GM18505 (cell line): ENCODE measurements around the gene MYL6B.

Experiments
- ATAC-seq: cut with Tn5 transposase; IDR thresholded peaks from one replicate; pipeline ENCODE4 v1.9.1; 2021; ENCODE audit not compliant: unreplicated experiment
- POLR2A ChIP-seq: IDR thresholded peaks from 4 replicates; pipeline ENCODE4 v1.6.1; 2011; ENCODE audit warnings: borderline replicate concordance; ENCODE audit not compliant: insufficient read depth, insufficient read length; ENCODE audit errors: extremely low read depth

Gene MYL6B

DNA sequence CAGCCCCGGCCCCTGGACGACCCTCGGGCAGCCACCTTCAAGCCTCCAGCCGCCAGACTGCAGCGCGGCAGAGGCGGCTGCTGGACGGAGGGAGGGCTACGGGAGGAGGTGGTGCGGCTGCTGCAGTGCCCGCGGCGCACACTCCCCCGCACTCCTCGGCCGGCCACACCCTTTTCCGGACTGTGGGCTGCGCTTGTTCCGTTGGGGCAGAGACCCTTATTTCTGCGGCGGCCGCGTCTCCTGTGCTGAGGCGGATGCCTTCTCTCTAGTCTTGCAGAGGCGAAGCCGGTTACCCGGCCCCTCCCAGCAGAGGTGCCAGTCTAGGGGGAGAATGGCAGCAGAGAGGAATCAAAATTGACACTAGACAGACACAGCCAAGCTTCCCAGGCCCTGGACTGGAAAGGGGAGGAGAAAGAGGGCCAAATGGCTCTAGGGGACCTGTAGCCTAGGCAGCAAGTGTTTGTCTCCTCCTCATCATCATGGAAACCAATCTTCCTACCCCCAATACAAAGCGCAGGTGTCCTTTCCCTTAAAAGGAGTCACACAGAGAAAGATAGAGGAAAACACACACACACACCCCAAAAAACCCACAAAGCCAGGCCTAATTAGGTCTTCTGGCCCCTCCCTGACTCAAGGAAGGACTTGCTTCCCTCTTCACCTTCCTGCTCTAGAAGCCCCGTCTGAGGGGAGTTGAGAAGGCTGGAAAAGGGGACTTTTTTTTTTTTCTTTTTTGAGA lies 23.0 kb upstream of the MYL6B start:
- peak; percentile 35 for ATAC-seq

DNA sequence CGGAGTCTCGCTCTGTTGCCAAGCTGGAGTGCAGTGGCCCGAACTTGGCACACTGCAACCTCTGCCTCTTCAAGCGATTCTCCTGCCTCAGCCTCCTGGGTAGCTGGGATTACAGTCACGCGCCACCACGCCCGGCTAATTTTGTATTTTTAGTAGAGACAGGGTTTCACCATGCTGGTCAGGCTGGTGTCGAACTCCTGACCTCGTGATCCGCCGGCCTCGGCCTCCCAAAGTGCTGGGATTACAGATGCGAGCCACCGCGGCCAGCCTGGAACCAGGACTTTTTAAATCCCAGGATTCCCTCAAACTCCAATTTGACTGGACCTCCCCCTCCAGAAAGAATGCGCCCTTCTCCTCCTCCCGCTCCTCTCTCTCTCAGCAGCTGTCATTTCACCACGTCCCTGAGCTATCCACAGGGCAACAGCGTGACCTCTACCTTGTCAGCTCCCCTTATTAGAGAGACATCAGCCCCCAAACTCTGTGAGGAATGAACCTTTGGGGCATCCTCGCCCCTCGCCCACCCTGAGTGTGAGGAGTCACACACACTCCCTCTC lies 22.4 kb upstream of the MYL6B start:
- no peak for ATAC-seq
- TF ChIP-seq POLR2A, result no peak

More for the DNA sequence above, 23.0 kb upstream of the MYL6B start:
- peak; percentile 65 for TF ChIP-seq POLR2A

DNA sequence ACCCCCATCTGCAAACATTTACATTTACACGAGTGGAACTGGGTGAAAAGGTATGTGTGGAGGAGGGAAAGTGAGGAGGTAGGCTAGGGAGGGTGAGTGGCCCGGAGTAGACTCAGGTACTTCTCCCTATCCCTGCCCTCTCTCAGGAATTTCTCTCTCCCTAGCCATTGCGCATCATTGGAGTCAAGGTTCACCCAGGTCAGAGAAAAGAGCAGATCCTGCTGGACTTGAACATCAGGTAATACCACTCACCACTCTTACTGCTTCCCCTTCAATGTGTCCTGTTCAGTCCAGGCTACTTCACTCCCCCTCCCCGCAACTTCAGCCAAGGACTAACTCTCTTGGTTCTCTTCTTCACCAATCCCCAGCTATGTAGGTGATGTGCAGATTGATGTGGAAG lies 21.5 kb upstream of the MYL6B start:
- no peak for ATAC-seq
- TF ChIP-seq POLR2A, result no peak

DNA sequence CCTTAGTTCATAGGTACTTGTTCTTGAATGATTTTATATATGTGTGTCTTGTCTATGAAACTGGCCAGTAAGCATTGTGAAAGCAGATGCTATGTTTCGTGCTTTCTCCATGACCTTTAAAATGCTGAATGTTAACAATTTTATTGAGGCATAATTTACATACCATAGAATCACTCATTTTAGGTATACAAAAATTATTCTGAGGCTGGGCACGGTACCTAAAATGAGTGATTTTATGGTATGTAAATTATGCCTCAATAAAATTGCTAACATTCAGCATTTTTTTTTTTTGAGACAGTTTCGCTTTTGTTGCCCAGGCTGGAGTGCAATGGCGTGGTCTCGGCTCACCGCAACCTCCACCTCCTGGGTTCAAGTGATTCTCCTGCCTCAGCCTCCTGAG lies 17.5 kb upstream of the MYL6B start:
- TF ChIP-seq POLR2A, result no peak
- ATAC-seq, result no peak

DNA sequence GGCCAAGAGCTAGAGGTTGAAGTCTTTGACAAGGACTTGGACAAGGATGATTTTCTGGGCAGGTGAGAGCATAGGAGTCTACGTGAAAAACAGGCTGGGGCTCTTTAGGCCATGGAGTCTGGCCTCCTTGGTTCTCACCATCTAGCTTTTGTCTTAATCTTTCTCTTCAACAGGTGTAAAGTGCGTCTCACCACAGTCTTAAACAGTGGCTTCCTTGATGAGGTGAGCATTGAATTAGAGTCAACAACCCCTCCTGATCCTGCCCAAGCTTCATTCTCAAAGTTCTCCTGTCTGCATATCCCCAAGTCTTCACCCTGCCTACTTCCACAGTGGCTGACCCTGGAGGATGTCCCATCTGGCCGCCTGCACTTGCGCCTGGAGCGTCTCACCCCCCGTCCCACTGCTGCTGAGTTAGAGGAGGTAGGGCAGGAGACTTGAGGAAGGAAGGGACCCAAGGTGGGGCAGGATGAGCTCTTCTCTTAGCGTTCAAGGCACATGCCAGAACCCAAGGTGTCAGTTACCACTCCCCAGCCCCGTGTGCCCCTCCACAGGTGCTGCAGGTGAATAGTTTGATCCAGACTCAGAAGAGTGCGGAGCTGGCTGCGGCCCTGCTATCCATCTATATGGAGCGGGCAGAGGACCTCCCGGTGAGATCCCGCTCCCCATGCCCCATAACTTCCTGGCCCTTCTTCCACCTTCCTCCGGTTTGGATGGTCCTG lies 14.4 kb upstream of the MYL6B start:
- ATAC-seq, result no peak
- no peak for TF ChIP-seq POLR2A

DNA sequence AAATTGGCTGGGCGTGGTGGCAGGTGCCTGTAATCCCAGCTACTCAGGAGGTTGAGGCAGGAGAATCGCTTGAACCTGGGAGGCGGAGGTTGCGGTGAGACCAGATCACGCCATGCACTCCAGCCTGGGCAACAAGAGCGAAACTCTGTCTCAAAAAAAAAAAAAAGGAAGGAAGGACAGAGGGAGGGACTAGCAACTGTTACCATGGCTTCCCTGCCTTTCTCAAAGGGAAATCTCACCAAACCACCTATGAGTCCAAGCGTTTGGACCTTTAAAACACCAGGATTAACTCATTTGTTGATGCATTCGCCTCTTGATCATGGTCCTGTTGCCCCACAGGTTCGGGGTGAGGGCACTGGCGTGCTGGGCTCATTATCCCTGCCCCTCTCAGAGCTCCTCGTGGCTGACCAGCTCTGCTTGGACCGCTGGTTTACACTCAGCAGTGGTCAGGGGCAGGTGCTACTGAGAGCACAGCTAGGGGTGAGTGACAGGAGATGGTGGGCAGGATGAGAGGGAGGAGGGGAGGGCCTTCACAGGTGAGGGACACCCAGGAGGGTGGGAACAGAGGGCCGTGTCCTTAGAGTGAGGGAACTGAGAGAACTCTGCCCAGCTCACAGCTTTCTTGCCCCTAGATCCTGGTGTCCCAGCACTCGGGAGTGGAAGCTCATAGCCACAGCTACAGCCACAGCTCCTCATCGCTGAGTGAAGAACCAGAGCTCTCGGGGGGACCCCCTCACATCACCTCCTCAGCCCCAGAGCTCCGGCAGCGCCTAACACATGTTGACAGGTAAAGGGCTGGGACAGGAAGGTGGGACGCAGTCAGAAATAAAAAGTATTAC lies 10.2 kb upstream of the MYL6B start:
- no peak for TF ChIP-seq POLR2A
- ATAC-seq, result no peak

DNA sequence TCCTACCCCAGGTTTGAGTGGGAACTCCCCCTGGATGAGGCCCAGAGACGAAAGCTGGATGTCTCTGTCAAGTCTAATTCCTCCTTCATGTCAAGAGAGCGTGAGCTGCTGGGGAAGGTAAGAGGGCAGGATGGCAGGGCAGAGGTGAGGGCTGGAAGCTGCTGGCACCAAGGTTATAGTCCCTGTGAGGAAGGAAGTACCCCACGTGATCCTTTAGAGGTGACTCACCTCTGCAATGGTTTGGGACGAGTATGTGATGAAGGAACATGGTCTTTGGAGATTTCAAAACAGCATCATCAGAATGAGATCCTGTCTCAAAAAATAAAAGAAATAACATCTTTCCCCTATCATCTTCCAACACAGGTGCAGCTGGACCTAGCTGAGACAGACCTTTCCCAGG lies 9.2 kb upstream of the MYL6B start:
- no peak for ATAC-seq
- TF ChIP-seq POLR2A, result no peak

DNA sequence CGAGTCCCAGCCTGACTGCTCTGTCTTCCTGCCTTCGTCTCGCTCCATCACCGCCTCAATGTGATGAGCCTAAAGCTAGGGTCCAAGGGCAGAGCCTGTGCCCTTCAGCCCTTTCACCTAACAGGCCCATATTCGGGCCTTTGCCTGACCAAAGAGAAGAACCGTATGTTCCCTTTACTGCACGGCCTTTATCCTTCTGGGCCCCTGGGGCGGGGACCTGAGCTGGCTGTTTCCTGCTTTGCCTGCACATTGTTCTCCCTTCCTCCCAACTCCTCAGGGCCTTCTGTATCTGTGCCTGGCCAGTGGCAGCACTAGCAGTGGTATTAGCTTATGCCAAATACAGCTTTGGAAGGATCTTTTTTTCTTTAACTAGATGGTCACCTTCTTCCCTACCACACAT lies 8.5 kb upstream of the MYL6B start:
- ATAC-seq, result no peak
- no peak for TF ChIP-seq POLR2A

DNA sequence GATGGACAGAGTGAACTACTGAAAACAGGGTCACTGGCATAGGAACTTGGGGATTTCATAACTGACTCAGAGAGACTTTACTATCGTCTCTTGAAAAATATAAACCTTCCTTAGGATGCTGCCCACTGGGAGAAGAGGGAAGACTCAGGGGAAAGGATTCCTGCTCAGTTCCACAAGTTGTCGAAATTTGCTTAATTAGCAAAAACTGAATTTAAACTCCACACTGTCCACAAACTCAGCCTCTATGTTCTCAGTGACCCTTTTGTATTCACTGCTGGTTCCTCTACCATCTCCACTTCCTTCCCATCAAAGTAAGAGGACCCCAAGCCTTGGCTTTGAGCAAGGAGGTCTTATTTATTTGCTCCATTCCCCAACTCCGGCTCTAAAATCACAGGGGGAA lies 7.2 kb upstream of the MYL6B start:
- no peak for ATAC-seq
- no peak for TF ChIP-seq POLR2A

DNA sequence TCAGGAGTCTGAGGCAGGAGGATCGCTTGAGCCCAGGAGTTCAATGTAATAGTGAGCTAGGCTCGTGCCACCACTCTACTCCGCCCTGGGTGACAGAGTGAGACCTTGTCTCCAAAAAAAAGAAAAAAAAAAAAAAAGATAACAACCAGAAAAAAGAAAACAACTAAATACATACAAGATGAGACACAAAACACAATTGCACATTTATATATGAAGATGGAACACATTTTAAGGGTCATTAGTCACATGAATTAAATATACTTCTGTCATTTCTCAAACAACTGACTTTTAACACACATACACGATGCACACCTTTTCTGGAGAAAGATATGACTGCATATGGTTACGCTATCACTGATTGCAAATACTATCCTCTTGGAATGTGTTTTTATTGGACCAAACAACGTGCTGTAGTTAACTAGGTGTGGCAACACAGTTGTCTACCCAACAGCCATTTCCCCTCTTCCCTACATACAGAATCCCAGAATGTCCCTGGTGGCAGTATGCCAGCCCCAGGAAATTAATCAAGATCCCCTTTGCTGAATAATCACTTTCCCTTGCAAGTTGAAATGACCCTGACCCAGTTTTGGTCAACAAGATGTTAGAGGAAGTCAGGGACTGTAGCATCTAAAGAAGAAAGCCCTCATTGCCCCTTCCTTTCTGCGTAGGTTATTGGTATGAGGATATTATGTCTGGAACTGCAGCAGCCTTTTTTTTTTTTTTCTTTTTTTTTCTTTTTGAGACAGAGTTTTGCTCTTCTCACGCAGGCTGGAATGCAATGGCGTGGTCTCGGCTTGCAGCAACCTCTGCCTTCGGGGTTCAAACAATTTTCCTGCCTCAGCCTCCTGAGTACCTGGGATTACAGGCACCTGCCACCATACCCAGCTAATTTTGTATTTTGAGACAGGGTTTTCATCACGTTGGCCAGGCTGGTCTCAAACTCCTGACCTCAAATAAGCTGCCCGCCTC lies 5.6 kb upstream of the MYL6B start:
- no peak for ATAC-seq
- no peak for TF ChIP-seq POLR2A

DNA sequence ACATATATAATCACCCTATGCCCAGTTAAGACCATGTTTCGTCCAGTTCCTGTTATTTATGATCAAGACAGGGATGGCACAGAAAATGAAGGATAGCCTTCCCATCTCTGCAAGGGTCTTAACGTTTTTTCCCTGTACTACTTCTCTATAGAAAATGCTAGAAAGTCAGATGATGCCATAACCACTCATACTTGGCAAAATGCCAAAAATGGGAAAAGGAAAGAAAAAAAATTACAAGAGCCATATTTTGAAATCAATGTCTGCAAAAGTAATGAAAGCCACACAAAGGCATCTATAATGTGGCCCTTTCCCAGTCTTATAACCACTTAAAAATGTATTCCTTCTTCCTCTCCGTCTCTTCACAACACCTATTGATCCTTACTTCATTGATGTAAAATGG lies 1.8 kb upstream of the MYL6B start:
- no peak for ATAC-seq
- no peak for TF ChIP-seq POLR2A

DNA sequence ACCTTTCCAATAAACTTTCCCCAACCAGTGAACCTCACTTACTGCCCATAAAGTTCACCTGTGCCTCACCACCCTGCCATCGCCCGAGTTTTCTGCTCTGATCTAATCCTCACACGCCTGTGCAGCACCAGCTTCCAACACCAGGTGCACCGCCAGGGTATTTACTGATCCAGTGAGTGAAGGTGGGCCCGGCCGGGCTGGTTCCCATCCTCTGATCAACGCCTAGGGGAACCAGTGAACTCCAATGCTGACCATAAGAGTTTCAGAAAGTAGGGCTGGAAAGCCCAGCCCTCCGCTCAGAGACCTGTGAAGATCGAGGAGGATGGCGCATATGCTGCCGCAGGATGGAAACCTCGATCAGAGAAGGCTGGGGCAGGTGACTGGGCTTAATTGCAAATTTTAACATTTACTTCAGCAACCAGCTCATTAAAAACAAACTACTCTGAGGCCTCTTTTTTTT lies 685 bp upstream of the MYL6B start:
- ATAC-seq, result peak; percentile 49
- TF ChIP-seq POLR2A, result no peak
